ENCODE results near the gene ZNF182. TPM values are rescaled to one million over a fixed set of nuclear protein-coding genes. Genes with fewer than 3 reads are reported as not detected.
"Not testable (repeated sequence)": the region's sequence is repeated elsewhere in the genome, so short reads cannot be mapped to it uniquely, and the experiment has no call there.

Gene ZNF182
- total and polyA plus RNA-seq, 11 donors = 1.8 to 4.8 (median 3.0) TPM

- no peak overlapping the region for H3K4me3 ChIP-seq
- no peaks in the 10 kb centered on the region for H3K4me1 ChIP-seq
- ATAC-seq (no peak), DNase-seq (no peak)
- no peak overlapping the region for H3K27ac ChIP-seq
- H3K9me3 ChIP-seq = peaks cover 0 to 7% (median 0%) of the 10 kb centered on the region in 12 donors
- 44 to 69% (median 50%) methylated on average over 1 of the region's 1 CpG for WGBS, 4 donors
- intact Hi-C loops (cut with DNase I) = no loop called here
- TF ChIP-seq CTCF (IDR thresholded peaks at IDR 0.05) = no peak
- H3K36me3 ChIP-seq = peaks cover 0 to 29% (median 10%) of the 10 kb centered on the region in 9 donors
- H3K27me3 ChIP-seq = no peaks in the 10 kb centered on the region
Measured at GRCh38 chrX:47992095-47992380, 11.8 kb downstream of the ZNF182 start.

- WGBS, 4 donors = 62 to 85% (median 72%) methylated on average over 5 of the region's 5 CpGs
- ATAC-seq (no peak), DNase-seq (no peak)
- H3K36me3 ChIP-seq = peaks cover 0 to 23% (median 14%) of the 10 kb centered on the region in 9 donors
- no peak overlapping the region for H3K27ac ChIP-seq
- no peaks in the 10 kb centered on the region for H3K4me1 ChIP-seq
- TF ChIP-seq POLR2A (IDR thresholded peaks at IDR 0.05) (no peak), CTCF (IDR thresholded peaks at IDR 0.05) (no peak)
- no peaks in the 10 kb centered on the region for H3K27me3 ChIP-seq
- intact Hi-C loops (cut with DNase I) = no loop called here
- no peak overlapping the region for H3K4me3 ChIP-seq
- peaks cover 0 to 2% (median 0%) of the 10 kb centered on the region in 12 donors for H3K9me3 ChIP-seq
Measured at GRCh38 chrX:47991263-47992094, 12.3 kb downstream of the ZNF182 start.

GRCh38 chrX:47976254-47977151 lies 27.3 kb downstream of the ZNF182 start:
- no peak for ATAC-seq
- WGBS, 4 donors = 86 to 98% (median 95%) methylated on average over 6 of the region's 6 CpGs
- Histone ChIP-seq H3K36me3 (peaks cover 2 to 62% (median 38%) of the 10 kb centered on the region in 9 donors), H3K9me3 (peaks cover 0 to 98% (median 48%) of the 10 kb centered on the region in 12 donors), H3K4me1 (no peaks in the 10 kb centered on the region), H3K27ac (no peak overlapping the region), H3K4me3 (no peak overlapping the region), H3K27me3 (no peaks in the 10 kb centered on the region)
- intact Hi-C loops (cut with DNase I) = no loop called here
- TF ChIP-seq POLR2A (IDR thresholded peaks at IDR 0.05) (no peak), CTCF (IDR thresholded peaks at IDR 0.05) (no peak)
- no peak for DNase-seq

- intact Hi-C loops (cut with DNase I) = no loop called here
- 87 to 98% (median 94%) methylated on average over 3 of the region's 3 CpGs for WGBS, 4 donors
- TF ChIP-seq POLR2A (IDR thresholded peaks at IDR 0.05) (no peak), CTCF (IDR thresholded peaks at IDR 0.05) (no peak)
- H3K4me3 ChIP-seq = no peak overlapping the region
- DNase-seq (no peak), ATAC-seq (no peak)
- H3K36me3 ChIP-seq = peaks cover 2 to 32% (median 12%) of the 10 kb centered on the region in 9 donors
- peaks cover 0 to 87% (median 36%) of the 10 kb centered on the region in 12 donors for H3K9me3 ChIP-seq
- H3K27ac ChIP-seq = no peak overlapping the region
- no peaks in the 10 kb centered on the region for H3K4me1 ChIP-seq
- no peaks in the 10 kb centered on the region for H3K27me3 ChIP-seq
Measured at GRCh38 chrX:47973235-47973634, 30.6 kb downstream of the ZNF182 start.

- WGBS, 4 donors = 78 to 96% (median 92%) methylated on average over 13 to 14 of the region's 14 CpGs
- H3K27ac ChIP-seq; intact Hi-C loops (cut with DNase I); H3K4me3 ChIP-seq; H3K36me3 ChIP-seq; H3K4me1 ChIP-seq; DNase-seq; ATAC-seq; H3K27me3 ChIP-seq: not testable (repeated sequence)
- peaks cover 0 to 40% (median 0%) of the 10 kb centered on the region in 12 donors for H3K9me3 ChIP-seq
Measured at GRCh38 chrX:47965526-47965925, 38.3 kb downstream of the ZNF182 start.

- ATAC-seq; DNase-seq; H3K4me3 ChIP-seq; H3K27ac ChIP-seq; H3K4me1 ChIP-seq; H3K36me3 ChIP-seq; H3K27me3 ChIP-seq; intact Hi-C loops (cut with DNase I): not testable (repeated sequence)
- H3K9me3 ChIP-seq = peaks cover 0 to 22% (median 0%) of the 10 kb centered on the region in 12 donors
- WGBS, 4 donors = 73 to 88% (median 81%) methylated on average over 6 of the region's 6 CpGs
Measured at GRCh38 chrX:47961830-47962229, 42.0 kb downstream of the ZNF182 start.
